ENCODE measurements around the gene ZSWIM5. TPM values are rescaled to one million over a fixed set of nuclear protein-coding genes. Genes with fewer than 3 reads are reported as not detected.
"Not testable (repeated sequence)": the region's sequence is repeated elsewhere in the genome, so short reads cannot be mapped to it uniquely, and the experiment has no call there.

ZSWIM5 gene
- total RNA-seq, 2 donors from 2014 or later, result 0.86 to 1.9 TPM

- no peaks in the 10 kb centered on the region for H3K27me3 Mint-ChIP-seq
- H3K9me3 Mint-ChIP-seq, result no peaks in the 10 kb centered on the region
- H3K4me1 Mint-ChIP-seq, result no peaks in the 10 kb centered on the region
- H3K4me3 Mint-ChIP-seq, result no peak overlapping the region
- H3K27ac Mint-ChIP-seq, result no peak overlapping the region
- H3K36me3 Mint-ChIP-seq (ENCODE audit: low read depth), result no peaks in the 10 kb centered on the region
- ATAC-seq (replicated peaks), result no peak
Measured at GRCh38 chr1:45136984-45137383, 69.4 kb downstream of the ZSWIM5 start.

GRCh38 chr1:45135316-45135715 is 71.1 kb downstream of the ZSWIM5 start:
- Mint-ChIP-seq H3K9me3 (no peaks in the 10 kb centered on the region), H3K36me3 (ENCODE audit: low read depth) (no peaks in the 10 kb centered on the region), H3K4me3 (no peak overlapping the region), H3K27me3 (no peaks in the 10 kb centered on the region), H3K27ac (no peak overlapping the region), H3K4me1 (no peaks in the 10 kb centered on the region)
- ATAC-seq (replicated peaks), result no peak

GRCh38 chr1:45134461-45134873 is 71.9 kb downstream of the ZSWIM5 start:
- Mint-ChIP-seq H3K4me3 (no peak overlapping the region), H3K27me3 (no peaks in the 10 kb centered on the region), H3K27ac (no peak overlapping the region), H3K9me3 (no peaks in the 10 kb centered on the region), H3K36me3 (ENCODE audit: low read depth) (no peaks in the 10 kb centered on the region), H3K4me1 (no peaks in the 10 kb centered on the region)
- ATAC-seq (replicated peaks), result no peak

DNA sequence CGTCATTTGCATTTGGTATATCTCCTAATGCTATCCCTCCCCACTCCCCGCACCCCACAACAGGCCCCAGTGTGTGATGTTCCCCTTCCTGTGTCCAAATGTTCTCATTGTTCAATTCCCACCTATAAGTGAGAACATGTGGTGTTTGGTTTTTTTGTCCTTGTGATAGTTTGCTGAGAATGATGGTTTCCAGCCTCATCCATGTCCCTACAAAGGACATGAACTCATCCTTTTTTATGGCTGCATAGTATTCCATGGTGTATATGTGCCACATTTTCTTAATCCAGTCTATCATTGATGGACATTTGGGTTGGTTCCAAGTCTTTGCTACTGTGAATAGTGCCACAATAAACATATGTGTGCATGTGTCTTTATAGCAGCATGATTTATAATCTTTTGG is 73.7 kb downstream of the ZSWIM5 start:
- H3K27me3 Mint-ChIP-seq; ATAC-seq (replicated peaks); H3K4me3 Mint-ChIP-seq; H3K4me1 Mint-ChIP-seq; H3K9me3 Mint-ChIP-seq; H3K27ac Mint-ChIP-seq; H3K36me3 Mint-ChIP-seq (ENCODE audit: low read depth): not testable (repeated sequence)

GRCh38 chr1:45123358-45123757 is 83.0 kb downstream of the ZSWIM5 start:
- Mint-ChIP-seq H3K4me1 (no peaks in the 10 kb centered on the region), H3K27me3 (no peaks in the 10 kb centered on the region), H3K27ac (no peak overlapping the region), H3K4me3 (no peak overlapping the region), H3K9me3 (no peaks in the 10 kb centered on the region), H3K36me3 (ENCODE audit: low read depth) (no peaks in the 10 kb centered on the region)
- no peak for ATAC-seq (replicated peaks)

- Mint-ChIP-seq H3K27ac (no peak overlapping the region), H3K36me3 (ENCODE audit: low read depth) (no peaks in the 10 kb centered on the region), H3K9me3 (no peaks in the 10 kb centered on the region), H3K4me1 (peaks cover 3% of the 10 kb centered on the region), H3K27me3 (no peaks in the 10 kb centered on the region), H3K4me3 (no peak overlapping the region)
- ATAC-seq (replicated peaks), result no peak
Measured at GRCh38 chr1:45122724-45123123, 83.7 kb downstream of the ZSWIM5 start.

- Mint-ChIP-seq H3K27ac (no peak overlapping the region), H3K4me1 (peaks cover 17% of the 10 kb centered on the region), H3K27me3 (no peaks in the 10 kb centered on the region), H3K4me3 (no peak overlapping the region), H3K9me3 (no peaks in the 10 kb centered on the region), H3K36me3 (ENCODE audit: low read depth) (no peaks in the 10 kb centered on the region)
- no peak for ATAC-seq (replicated peaks)
Measured at GRCh38 chr1:45117766-45118165, 88.6 kb downstream of the ZSWIM5 start.

- no peaks in the 10 kb centered on the region for H3K27me3 Mint-ChIP-seq
- H3K27ac Mint-ChIP-seq, result peak overlapping the region; percentile 37
- peaks cover 17% of the 10 kb centered on the region for H3K4me1 Mint-ChIP-seq
- H3K36me3 Mint-ChIP-seq (ENCODE audit: low read depth), result no peaks in the 10 kb centered on the region
- ATAC-seq (replicated peaks), result no peak
- peak overlapping the region; percentile 21 for H3K4me3 Mint-ChIP-seq
- H3K9me3 Mint-ChIP-seq, result no peaks in the 10 kb centered on the region
Measured at GRCh38 chr1:45116820-45117219, 89.6 kb downstream of the ZSWIM5 start.

DNA sequence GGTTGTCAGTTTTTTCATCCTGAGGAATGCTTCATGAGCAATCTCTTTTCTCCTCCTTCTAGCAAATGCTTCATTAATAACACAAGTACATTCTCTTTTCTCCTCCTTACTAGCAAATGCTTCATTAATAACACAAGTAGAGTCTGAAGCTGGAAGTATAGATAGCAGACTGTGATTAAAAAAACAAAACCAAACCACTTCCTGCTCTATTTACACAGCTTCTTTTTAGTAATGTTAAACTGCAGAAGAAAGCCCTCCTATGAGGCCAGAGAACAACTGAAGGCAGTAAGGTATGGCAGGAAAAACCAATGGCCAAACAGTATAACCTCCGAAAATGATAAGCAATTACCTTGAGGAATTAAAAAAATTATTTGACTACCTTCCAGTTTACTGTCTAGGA is 90.1 kb downstream of the ZSWIM5 start:
- H3K27ac Mint-ChIP-seq, result peak overlapping the region; percentile 37
- peaks cover 17% of the 10 kb centered on the region for H3K4me1 Mint-ChIP-seq
- ATAC-seq (replicated peaks), result peak; percentile 37
- H3K36me3 Mint-ChIP-seq (ENCODE audit: low read depth), result no peaks in the 10 kb centered on the region
- no peaks in the 10 kb centered on the region for H3K9me3 Mint-ChIP-seq
- peak overlapping the region; percentile 21 for H3K4me3 Mint-ChIP-seq
- H3K27me3 Mint-ChIP-seq, result no peaks in the 10 kb centered on the region

GRCh38 chr1:45115198-45115597 is 91.2 kb downstream of the ZSWIM5 start:
- H3K4me1 Mint-ChIP-seq, result peaks cover 17% of the 10 kb centered on the region
- not testable (repeated sequence) for H3K27me3 Mint-ChIP-seq; H3K36me3 Mint-ChIP-seq (ENCODE audit: low read depth); ATAC-seq (replicated peaks); H3K4me3 Mint-ChIP-seq; H3K27ac Mint-ChIP-seq; H3K9me3 Mint-ChIP-seq

DNA sequence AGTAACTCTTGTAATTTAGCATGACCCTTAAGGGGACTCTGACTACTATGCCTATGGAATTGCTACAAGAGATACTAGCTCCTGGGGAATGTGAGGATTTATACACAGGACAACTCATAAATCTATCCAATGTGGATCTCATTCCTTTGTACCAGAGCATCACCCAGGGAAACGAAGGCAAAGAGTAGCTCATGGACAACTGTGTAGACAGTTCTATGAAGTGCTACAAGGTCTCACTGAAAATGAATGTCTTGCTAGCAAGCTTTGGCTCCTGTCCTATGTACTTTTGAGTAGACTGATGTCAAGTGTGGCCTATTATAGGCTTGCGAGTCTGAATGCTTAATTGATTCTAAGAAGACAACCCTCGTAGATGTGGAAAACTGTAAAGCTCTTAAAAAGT is 93.7 kb downstream of the ZSWIM5 start:
- Mint-ChIP-seq H3K9me3 (no peaks in the 10 kb centered on the region), H3K36me3 (ENCODE audit: low read depth) (no peaks in the 10 kb centered on the region), H3K27me3 (no peaks in the 10 kb centered on the region), H3K4me3 (no peak overlapping the region), H3K27ac (no peak overlapping the region), H3K4me1 (peaks cover 14% of the 10 kb centered on the region)
- ATAC-seq (replicated peaks), result no peak

DNA sequence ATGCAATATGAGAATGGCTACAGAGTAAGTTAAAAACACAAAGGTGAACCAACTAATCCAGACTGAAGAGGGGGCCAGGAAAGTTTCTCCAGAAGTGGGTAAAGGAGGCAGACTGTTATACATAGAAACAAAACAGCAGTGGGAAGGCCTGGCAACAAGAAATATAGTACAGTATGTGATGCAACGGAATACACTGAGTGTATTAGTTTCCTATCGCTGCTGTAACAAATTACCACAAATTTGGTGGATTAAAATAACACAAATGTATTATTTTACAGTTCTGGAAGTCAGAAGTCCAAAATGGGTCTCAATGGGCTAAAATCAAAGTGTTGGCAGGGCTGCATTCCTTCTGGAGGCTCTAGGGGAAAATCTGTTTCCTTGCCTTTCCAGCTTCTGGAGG is 95.2 kb downstream of the ZSWIM5 start:
- H3K27me3 Mint-ChIP-seq, result no peaks in the 10 kb centered on the region
- ATAC-seq (replicated peaks), result no peak
- no peak overlapping the region for H3K27ac Mint-ChIP-seq
- no peak overlapping the region for H3K4me3 Mint-ChIP-seq
- peaks cover 3% of the 10 kb centered on the region for H3K4me1 Mint-ChIP-seq
- no peaks in the 10 kb centered on the region for H3K36me3 Mint-ChIP-seq (ENCODE audit: low read depth)
- no peaks in the 10 kb centered on the region for H3K9me3 Mint-ChIP-seq

- no peak overlapping the region for H3K27ac Mint-ChIP-seq
- H3K9me3 Mint-ChIP-seq, result no peaks in the 10 kb centered on the region
- no peaks in the 10 kb centered on the region for H3K4me1 Mint-ChIP-seq
- no peaks in the 10 kb centered on the region for H3K36me3 Mint-ChIP-seq (ENCODE audit: low read depth)
- no peak for ATAC-seq (replicated peaks)
- H3K27me3 Mint-ChIP-seq, result no peaks in the 10 kb centered on the region
- H3K4me3 Mint-ChIP-seq, result no peak overlapping the region
Measured at GRCh38 chr1:45107782-45108181, 98.6 kb downstream of the ZSWIM5 start.

DNA sequence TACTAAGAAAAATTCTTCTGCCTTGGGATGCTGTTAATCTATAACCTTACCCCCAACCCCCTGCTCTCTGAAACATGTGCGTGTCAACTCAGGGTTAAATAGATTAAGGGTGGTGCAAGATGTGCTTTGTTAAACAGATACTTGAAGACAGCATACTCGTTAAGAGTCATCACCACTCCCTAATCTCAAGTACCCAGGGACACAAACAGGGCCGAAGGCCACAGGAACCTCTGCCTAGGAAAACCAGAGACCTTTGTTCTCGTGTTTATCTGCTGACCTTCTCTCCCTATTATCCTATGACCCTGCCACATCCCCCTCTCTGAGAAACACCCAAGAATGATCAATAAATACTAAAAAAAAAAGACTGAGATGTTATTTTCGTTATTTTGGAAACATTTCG is 99.5 kb downstream of the ZSWIM5 start:
- not testable (repeated sequence) for H3K36me3 Mint-ChIP-seq (ENCODE audit: low read depth); H3K27ac Mint-ChIP-seq; H3K27me3 Mint-ChIP-seq; H3K4me3 Mint-ChIP-seq; H3K9me3 Mint-ChIP-seq; ATAC-seq (replicated peaks); H3K4me1 Mint-ChIP-seq

GRCh38 chr1:45106156-45106545 is 100.3 kb downstream of the ZSWIM5 start:
- not testable (repeated sequence) for ATAC-seq (replicated peaks); H3K9me3 Mint-ChIP-seq; H3K4me1 Mint-ChIP-seq; H3K4me3 Mint-ChIP-seq; H3K27me3 Mint-ChIP-seq; H3K36me3 Mint-ChIP-seq (ENCODE audit: low read depth); H3K27ac Mint-ChIP-seq

DNA sequence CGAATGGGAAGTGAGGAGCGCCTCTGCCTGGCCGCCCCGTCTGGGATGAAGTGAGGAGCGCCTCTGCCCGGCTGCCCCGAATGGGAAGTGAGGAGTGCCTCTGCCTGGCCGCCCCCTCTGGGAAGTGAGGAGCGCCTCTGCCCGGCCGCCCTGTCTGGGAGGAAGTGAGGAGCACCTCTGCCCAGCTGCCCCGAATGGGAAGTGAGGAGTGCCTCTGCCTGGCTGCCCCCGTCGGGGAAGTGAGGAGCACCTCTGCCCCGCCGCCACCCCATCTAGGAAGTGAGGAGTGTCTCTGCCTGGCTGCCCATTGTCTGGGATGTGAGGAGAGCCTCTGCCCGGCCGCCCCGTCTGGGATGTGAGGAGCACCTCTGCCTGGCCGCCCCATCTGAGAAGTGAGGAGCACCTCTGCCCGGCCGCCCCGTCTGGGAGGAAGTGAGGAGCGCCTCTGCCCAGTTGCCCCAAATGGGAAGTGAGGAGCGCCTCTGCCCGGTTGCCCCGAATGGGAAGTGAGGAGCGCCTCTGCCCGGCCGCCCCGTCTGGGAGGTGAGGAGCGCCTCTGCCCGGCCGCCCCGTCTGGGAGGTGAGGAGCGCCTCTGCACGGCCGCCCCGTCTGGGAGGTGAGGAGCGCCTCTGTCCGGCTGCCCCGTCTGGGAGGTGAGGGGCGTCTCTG is 100.8 kb downstream of the ZSWIM5 start:
- not testable (repeated sequence) for H3K4me3 Mint-ChIP-seq; H3K4me1 Mint-ChIP-seq; H3K9me3 Mint-ChIP-seq; H3K36me3 Mint-ChIP-seq (ENCODE audit: low read depth); ATAC-seq (replicated peaks); H3K27ac Mint-ChIP-seq; H3K27me3 Mint-ChIP-seq
